RCC 7860 (cell line): ENCODE results near the gene ARHGEF19.

Experiments
- DNase-seq: peaks from one replicate; pipeline ENCODE4 v3.0.0-alpha.2; 2015; ENCODE audit warnings: low spot score
- FAIRE-seq: peaks from 2 replicates; lab custom pipeline; 2012; peaks lifted over from hg19 to GRCh38; lab: Jason Lieb, UNC

Gene ARHGEF19

DNA sequence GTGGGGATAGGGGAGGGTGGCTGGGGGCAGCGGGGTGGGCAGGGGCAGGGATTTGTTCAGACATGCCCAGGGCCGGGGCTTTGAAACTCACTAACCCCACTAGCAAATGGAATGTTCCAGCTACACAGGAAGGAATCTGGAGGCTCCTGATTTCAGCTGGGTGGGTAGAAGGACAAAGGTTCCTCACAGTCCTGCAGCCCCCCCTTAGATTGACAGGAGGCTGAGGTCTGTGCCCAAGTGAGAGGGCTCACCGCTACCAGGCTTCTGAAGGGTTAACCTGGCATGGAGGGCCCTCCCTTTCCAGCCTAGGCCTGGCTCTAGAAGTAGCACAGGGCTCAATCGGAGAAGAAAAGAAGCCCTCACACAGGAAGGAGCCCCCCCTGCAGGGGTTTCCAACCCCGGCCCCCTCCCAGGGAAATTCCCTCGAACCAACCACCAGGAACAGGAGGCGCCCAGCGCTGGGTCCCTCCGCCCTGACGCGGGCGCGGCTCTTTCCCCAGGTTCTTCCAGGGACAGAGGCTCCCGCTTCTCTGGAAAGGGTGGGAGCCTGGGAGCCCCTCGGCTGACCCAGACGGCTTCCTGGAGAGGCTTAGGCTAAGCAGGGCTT lies 59.9 kb downstream of the ARHGEF19 start:
- DNase-seq = peak; percentile 76
- peak; percentile 74 for FAIRE-seq

- no peak for FAIRE-seq
- DNase-seq = no peak
Observed at GRCh38 chr1:16151995-16152384, 60.5 kb downstream of the ARHGEF19 start.

- DNase-seq = peak; percentile 40
- FAIRE-seq = no peak
Observed at GRCh38 chr1:16151196-16151994, 61.1 kb downstream of the ARHGEF19 start.

DNA sequence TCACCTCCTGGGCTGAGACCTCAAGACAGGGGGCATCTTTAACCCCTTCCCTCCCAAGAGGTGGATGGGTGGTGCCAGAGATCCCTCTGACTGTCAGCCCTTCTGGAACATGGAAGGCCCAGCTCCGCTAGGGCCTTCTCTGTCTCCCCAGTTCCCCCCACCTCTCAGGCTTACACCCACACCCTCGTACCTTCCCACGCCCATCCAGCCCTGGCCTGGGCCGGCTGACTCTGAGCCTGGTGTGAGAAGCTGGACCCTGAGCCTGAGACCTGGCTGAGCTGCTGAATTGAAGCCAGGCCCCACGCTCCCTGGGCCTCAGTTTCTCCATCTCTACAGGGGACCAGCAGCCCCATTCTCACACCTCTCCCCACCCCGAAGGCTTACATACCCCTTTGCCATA lies 61.9 kb downstream of the ARHGEF19 start:
- DNase-seq (no peak), FAIRE-seq (no peak)

- DNase-seq (no peak), FAIRE-seq (no peak)
Observed at GRCh38 chr1:16149702-16150488, 62.6 kb downstream of the ARHGEF19 start.

DNA sequence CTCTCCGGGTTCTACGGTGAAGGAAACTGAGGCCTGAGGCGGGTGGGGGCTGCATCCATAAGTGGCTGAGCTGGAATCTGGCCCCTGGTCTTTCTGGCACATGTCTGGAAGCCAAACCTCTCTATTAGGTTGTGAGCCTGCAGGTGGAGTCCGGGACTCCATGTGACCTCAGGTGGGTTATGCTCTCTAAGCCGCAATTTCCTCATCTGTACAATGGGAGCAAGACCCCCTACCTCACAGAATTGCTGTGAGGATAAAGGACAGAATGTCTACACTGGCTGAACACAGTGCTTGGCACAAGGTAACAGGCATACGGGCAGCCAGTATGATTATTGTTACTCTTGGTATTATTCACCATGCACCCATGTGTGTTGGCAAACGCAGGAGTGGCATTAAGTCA lies 63.3 kb downstream of the ARHGEF19 start:
- FAIRE-seq = no peak
- no peak for DNase-seq

DNA sequence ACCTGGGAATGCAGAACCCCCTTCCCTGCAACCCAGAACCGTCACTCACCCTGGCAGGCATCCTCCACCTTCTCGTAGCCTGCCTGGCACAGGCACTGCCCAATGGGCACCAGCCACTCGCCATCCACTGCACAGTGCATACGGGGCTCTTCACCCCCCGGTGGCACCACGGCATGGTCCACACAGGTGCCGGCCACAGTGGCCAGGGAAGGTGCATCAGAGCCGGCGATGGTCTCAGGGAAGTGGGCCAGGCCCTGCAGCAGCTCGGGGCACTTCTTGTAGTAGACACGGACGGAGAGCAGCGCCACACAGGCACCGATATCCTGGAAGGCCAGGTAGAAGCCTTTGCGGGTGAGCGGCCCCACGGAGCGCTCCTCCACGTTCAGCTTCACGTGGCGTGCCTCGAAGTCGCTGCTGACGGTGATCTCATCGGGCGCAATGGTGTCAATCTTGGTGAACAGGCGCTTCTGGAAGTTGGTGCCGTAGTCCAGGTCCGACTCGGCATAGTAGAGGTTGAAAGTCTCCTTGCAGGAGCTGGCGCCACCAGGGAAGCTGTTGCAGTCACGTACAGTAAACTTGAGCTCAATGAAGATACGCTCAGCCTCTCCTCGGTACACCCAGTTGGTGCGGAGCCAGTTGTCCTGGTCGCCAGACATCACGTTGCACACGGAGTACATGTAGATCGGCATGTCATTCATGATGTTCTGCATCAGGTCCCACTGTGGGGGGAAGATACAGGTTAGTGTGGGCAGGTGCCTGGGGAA lies 63.9 kb downstream of the ARHGEF19 start:
- FAIRE-seq (no peak), DNase-seq (no peak)
